PFSK-1 (cell line): Measurements from ENCODE around the gene AHNAK2.

Source experiments
- FOXP2 ChIP-seq: optimal IDR thresholded peaks from 2 replicates; pipeline ENCODE3; 2011; ENCODE audit warnings: borderline replicate concordance, control low read depth, inconsistent platforms; ENCODE audit not compliant: insufficient read depth; ENCODE audit errors: extremely low read length, extremely low read depth
- POLR2AphosphoS5 ChIP-seq: IDR thresholded peaks from 2 replicates; pipeline ENCODE4 v1.6.1; 2012; ENCODE audit warnings: low read depth, mild to moderate bottlenecking, control low read depth, low read length, moderate library complexity
- SIN3A ChIP-seq: IDR thresholded peaks from 2 replicates; pipeline ENCODE4 v1.6.1; 2012; ENCODE audit warnings: mild to moderate bottlenecking, low read length, moderate library complexity, borderline replicate concordance; ENCODE audit not compliant: insufficient read depth
- TAF1 ChIP-seq: IDR thresholded peaks from 2 replicates; pipeline ENCODE4 v1.6.1; 2012; ENCODE audit warnings: low read length, control low read depth, borderline replicate concordance; ENCODE audit not compliant: insufficient read depth
- TF ChIP-seq, protein P1 (sequence below), 2 experiments: IDR thresholded peaks; 2 replicates each; pipeline versions ENCODE4 v1.6.1 to v1.8.0; 2011 to 2012; ENCODE audit warnings: low read depth in 2 of 2, low read length in 2 of 2, control low read depth in 1 of 2, inconsistent platforms in 1 of 2, mild to moderate bottlenecking in 1 of 2, moderate library complexity in 1 of 2; ENCODE audit not compliant: insufficient read depth in 1 of 2

The AHNAK2 gene

DNA sequence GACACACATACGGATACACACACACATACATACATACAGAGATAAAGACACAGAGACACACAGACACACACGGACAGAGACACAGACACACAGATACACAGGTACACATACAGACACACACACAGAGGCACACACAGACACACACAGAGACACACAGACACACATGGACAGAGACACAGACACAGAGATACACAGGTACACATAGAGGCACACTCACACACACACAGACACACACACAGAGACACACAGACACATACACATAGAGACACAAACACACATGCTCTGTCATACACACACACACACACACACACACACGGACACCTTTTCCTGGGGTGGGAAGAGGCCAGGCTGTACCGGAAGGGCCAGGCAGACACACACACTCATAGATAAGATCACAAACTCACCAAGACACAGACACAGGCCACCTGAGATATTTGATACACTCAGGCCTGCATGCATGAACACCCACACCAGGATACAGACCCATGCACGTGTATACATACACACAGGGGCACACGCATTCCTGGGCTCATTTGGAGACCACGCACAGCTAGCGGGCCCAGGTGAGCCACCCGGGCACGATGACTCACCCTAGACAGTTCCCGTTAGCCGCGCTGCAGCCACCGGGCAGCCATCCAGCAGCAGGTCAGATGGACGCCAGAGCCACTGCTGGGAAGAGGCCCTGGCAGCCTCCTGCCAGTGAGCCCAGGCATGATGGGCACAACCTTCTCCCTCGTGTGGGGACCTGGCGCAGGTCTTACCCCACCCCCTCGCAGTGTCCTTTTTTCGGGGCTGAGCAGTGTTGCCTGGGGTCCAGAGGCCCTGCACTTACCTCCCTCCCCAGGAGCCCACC lies 1.8 kb upstream of the AHNAK2 start:
- TF ChIP-seq FOXP2 (no peak), TAF1 (no peak), POLR2AphosphoS5 (no peak), SIN3A (no peak)
- TF ChIP-seq, protein P1, sequence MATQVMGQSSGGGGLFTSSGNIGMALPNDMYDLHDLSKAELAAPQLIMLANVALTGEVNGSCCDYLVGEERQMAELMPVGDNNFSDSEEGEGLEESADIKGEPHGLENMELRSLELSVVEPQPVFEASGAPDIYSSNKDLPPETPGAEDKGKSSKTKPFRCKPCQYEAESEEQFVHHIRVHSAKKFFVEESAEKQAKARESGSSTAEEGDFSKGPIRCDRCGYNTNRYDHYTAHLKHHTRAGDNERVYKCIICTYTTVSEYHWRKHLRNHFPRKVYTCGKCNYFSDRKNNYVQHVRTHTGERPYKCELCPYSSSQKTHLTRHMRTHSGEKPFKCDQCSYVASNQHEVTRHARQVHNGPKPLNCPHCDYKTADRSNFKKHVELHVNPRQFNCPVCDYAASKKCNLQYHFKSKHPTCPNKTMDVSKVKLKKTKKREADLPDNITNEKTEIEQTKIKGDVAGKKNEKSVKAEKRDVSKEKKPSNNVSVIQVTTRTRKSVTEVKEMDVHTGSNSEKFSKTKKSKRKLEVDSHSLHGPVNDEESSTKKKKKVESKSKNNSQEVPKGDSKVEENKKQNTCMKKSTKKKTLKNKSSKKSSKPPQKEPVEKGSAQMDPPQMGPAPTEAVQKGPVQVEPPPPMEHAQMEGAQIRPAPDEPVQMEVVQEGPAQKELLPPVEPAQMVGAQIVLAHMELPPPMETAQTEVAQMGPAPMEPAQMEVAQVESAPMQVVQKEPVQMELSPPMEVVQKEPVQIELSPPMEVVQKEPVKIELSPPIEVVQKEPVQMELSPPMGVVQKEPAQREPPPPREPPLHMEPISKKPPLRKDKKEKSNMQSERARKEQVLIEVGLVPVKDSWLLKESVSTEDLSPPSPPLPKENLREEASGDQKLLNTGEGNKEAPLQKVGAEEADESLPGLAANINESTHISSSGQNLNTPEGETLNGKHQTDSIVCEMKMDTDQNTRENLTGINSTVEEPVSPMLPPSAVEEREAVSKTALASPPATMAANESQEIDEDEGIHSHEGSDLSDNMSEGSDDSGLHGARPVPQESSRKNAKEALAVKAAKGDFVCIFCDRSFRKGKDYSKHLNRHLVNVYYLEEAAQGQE (IDR thresholded peaks at IDR 0.05; ENCODE audit: insufficient read depth in 1 of 2, low read depth in 2 of 2, low read length in 2 of 2) = no peak

DNA sequence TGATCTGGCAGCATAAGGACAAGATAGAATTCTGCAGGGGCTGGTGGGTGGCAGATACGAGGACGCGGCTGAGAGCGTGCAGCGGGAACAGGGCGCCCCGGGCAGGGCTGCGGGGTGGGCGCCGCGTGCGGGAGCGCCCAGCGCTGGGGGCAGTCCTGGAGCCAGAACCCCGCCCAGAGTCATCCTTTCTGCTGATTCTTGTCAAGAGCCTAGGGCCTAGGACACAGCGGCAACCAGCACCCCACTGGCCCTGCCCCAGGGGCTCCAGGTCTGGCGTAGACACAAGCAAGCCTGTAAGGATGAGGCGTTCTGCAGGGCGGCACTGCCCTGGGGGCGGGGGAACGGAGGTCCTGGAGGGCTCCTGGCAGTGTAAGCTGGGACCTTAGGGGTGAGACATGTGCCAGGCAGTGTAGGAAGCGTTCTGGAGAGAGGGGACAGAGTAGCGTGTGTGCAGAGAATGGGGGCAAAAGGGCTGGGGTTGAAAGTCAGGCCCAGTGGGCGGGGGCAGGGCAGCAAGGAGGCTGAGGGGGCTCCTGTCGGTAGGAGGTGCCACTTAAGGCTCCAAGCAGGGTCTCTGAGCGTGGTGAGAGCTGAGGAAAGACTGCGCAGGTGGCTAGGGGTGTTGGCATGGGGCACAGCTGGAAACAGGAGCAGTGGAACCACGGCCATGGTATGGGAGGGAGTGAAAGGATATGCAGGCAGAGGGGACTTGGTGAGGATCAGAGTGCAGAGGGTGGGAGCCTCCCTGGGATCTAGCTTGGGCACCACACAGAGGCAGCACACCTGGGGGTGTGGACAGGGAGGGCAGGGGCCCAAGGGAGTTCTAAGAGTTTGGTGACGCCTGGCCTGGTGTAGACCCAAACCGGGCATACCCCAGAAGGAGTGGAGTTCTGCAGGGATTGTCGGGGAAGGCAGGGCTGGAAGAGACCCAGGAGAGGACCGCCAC lies 845 bp upstream of the AHNAK2 start:
- TF ChIP-seq SIN3A = no peak
- TF ChIP-seq FOXP2 = no peak
- no peak for TF ChIP-seq POLR2AphosphoS5
- no peak for TF ChIP-seq TAF1
- TF ChIP-seq, protein P1 (IDR thresholded peaks at IDR 0.05; ENCODE audit: insufficient read depth in 1 of 2, low read depth in 2 of 2, low read length in 2 of 2) = no peak

DNA sequence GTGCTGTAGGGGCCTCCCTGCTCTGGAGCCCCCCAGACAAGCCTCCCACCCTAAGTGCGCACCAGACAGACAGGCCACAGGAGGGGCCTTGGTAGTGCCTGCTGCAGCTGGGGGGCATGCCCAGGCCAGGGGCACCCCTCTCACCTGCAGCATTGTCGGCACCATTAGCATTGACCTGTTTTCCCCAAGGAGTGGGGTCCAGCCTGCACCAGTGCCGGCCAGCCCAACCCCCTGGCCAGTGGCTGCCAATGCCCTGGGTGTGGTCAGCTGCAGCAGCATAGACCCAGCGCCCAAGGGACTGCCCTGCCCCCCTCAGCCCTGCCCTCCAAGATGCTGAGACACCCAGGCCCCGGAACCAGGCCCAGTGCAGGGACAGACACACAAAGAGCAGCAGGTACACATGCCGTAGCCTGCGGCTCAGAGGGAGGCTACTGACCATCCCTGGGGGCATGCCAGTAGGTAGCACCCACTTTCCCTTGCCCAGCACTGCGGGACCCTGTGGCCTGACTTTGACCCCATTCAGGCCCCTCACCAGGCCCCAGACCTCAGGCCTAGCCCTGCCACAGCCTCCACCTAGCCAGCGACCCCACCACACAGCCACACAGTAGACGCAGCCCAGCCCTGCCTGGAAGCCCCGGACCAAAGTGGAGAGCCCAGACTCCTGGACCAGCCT lies 1.0 kb downstream of the AHNAK2 start:
- TF ChIP-seq TAF1 (no peak), SIN3A (no peak), FOXP2 (no peak), POLR2AphosphoS5 (no peak)
- TF ChIP-seq, protein P1 (IDR thresholded peaks at IDR 0.05; ENCODE audit: insufficient read depth in 1 of 2, low read depth in 2 of 2, low read length in 2 of 2) = no peak

DNA sequence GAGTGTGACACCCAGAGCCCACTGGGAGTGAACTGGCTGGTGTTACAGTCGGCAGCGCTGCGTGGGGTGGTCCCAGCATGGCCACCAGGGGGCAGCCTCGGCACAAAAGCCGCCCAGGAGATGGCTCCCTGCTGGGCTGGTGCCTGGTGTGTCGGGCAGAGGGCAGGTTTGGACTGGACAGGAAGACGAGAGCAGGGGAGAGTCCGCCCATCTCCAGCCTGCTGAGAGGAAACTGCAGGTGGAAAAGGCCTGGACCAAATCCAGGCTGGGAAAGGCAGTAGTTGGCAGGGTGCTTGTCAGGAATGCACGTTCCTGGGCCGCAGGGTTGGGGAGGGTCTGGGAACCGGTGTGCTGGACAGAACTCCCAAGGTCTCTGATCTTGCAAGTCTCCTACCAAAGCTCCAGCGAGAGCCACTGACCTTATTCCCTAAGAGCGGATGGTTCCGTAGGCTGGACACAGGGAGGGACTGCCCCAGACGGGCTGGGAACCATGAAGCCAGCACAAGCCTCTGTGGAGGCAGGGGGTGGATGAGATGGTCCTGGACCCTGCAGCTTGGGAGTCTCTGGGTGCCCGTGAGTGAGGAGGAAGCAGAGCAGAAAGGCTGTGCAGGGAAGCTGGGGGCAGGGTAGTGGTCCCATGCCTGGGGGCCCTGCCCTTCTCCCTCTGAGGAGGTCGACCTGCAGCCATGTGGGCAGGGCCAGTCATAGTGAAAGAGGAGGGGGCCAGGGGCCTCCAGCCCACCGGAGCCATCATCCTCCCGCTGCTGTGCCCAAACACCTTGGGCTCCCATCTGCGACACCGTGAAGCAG lies 1.8 kb downstream of the AHNAK2 start:
- TF ChIP-seq TAF1 = no peak
- TF ChIP-seq POLR2AphosphoS5 = no peak
- TF ChIP-seq FOXP2 = no peak
- no peak for TF ChIP-seq SIN3A
- TF ChIP-seq, protein P1 (IDR thresholded peaks at IDR 0.05; ENCODE audit: insufficient read depth in 1 of 2, low read depth in 2 of 2, low read length in 2 of 2) = no peak
